Endothelial cell of umbilical vein (primary cell): Measurements from ENCODE around the gene RASGEF1C. TPM values are rescaled to one million over a fixed set of nuclear protein-coding genes. Genes with fewer than 3 reads are reported as not detected.

ENCODE experiments used
- BruUV-seq: library from RNA; stranded (reverse); fragments of 400-500 nt; replicated peaks from 2 replicates; lab custom pipeline; 2021; lab: Mats Ljungman, UMichigan
- CTCF ChIA-PET: fragments of 300-600, 350-600 bp; sonication (Branson Sonifier 250); formaldehyde crosslinking; loops from one replicate; lab custom pipeline; 2021; ENCODE audit warnings: antibody characterized with exemption, inconsistent platforms; lab: Charles Lee
- POLR2A ChIA-PET: fragments of 300-600, 350-600 bp; sonication (Branson Sonifier 250); formaldehyde crosslinking; loops from one replicate; lab custom pipeline; 2021; ENCODE audit warnings: antibody characterized with exemption, inconsistent platforms; lab: Charles Lee
- DNase-seq: peaks from one replicate; pipeline ENCODE4 v3.0.0-alpha.2; 2011; ENCODE audit warnings: low read depth, low spot score
- FAIRE-seq: peaks from 2 replicates; lab custom pipeline; 2011; peaks lifted over from hg19 to GRCh38; lab: Jason Lieb, UNC
- H2AFZ ChIP-seq: 2 replicates; pipeline ENCODE4 v1.6.0; 2012; ENCODE audit warnings: low read depth, low read length, control low read depth, inconsistent platforms
- H3K27ac ChIP-seq: 2 replicates; pipeline ENCODE4 v1.5.1; 2011; ENCODE audit warnings: low read depth, mild to moderate bottlenecking, control low read depth, low read length, moderate library complexity; ENCODE audit not compliant: insufficient read depth
- H3K27me3 ChIP-seq, 2 experiments: 2 replicates each; pipeline versions ENCODE4 v1.6.0 to v1.6.1; 2011; ENCODE audit warnings: low read length in 2 of 2, mixed read lengths in 1 of 2; ENCODE audit not compliant: control insufficient read depth in 2 of 2, insufficient read depth in 2 of 2
- H3K36me3 ChIP-seq, 2 experiments: 2 replicates in 1 of 2; 3 replicates in 1 of 2; pipeline ENCODE4 v1.5.1; 2011; ENCODE audit warnings: low read length in 2 of 2, mild to moderate bottlenecking in 1 of 2, moderate library complexity in 1 of 2; ENCODE audit not compliant: control insufficient read depth in 2 of 2, insufficient read depth in 2 of 2; ENCODE audit errors: extremely low read depth in 1 of 2
- H3K4me1 ChIP-seq: 3 replicates; pipeline ENCODE4 v1.5.1; 2011; ENCODE audit warnings: mild to moderate bottlenecking, low read length; ENCODE audit not compliant: control insufficient read depth, insufficient read depth; ENCODE audit errors: extremely low read depth
- H3K4me2 ChIP-seq: 2 replicates; pipeline ENCODE4 v1.6.1; 2011; ENCODE audit warnings: low read length, control low read depth, mixed read lengths; ENCODE audit not compliant: insufficient read depth
- H3K4me3 ChIP-seq, 3 experiments: fragments of 200-600 bp in 1 of 3; sonication (generic), shearing (Covaris generic) in 1 of 3; replicated peaks in 1 of 3; 2 replicates each; pipeline ENCODE4 v1.5.1; 2011 to 2016; ENCODE audit warnings: control low read depth in 3 of 3, low read length in 3 of 3, mild to moderate bottlenecking in 2 of 3, inconsistent platforms in 1 of 3, low read depth in 1 of 3, moderate library complexity in 1 of 3; ENCODE audit not compliant: insufficient read depth in 1 of 3
- H3K79me2 ChIP-seq: 2 replicates; pipeline ENCODE4 v1.6.0; 2012; ENCODE audit warnings: low read length, inconsistent platforms; ENCODE audit not compliant: control insufficient read depth, insufficient read depth
- H3K9ac ChIP-seq: replicated peaks from 2 replicates; pipeline ENCODE3; 2011; ENCODE audit warnings: low read length, control low read depth; ENCODE audit not compliant: insufficient read depth; ENCODE audit errors: extremely low read depth
- H3K9me1 ChIP-seq: replicated peaks from 3 replicates; pipeline ENCODE4 v1.6.0; 2011; ENCODE audit warnings: mild to moderate bottlenecking, low read length; ENCODE audit not compliant: control insufficient read depth, insufficient read depth; ENCODE audit errors: extremely low read depth
- H3K9me3 ChIP-seq: replicated peaks from 2 replicates; pipeline ENCODE4 v1.5.1; 2012; ENCODE audit warnings: low read length, inconsistent platforms; ENCODE audit not compliant: control insufficient read depth, insufficient read depth
- H4K20me1 ChIP-seq: replicated peaks from 2 replicates; pipeline ENCODE3; 2011; ENCODE audit warnings: mild to moderate bottlenecking, low read length; ENCODE audit not compliant: control insufficient read depth, insufficient read depth; ENCODE audit errors: extremely low read depth
- CTCF ChIP-seq, 2 donors: IDR thresholded peaks; 1 replicate in 1 of 2; 2 replicates in 1 of 2; pipeline ENCODE4 v1.5.1; 2011; ENCODE audit warnings: low read length in 2 of 2, mild to moderate bottlenecking in 2 of 2, moderate library complexity in 2 of 2, control low read depth in 1 of 2, inconsistent platforms in 1 of 2, low read depth in 1 of 2; ENCODE audit not compliant: insufficient read depth in 1 of 2; ENCODE audit errors: extremely low read depth in 1 of 2
- EZH2 ChIP-seq: IDR thresholded peaks from 2 replicates; pipeline ENCODE4 v1.6.1; 2012; ENCODE audit warnings: borderline replicate concordance, low read depth, mild to moderate bottlenecking, moderate library complexity, low read length, inconsistent platforms; ENCODE audit not compliant: severe bottlenecking
- FOS ChIP-seq: IDR thresholded peaks from 2 replicates; pipeline ENCODE4 v1.6.1; 2011; ENCODE audit warnings: mild to moderate bottlenecking, low read length, moderate library complexity, borderline replicate concordance; ENCODE audit not compliant: insufficient read depth
- GATA2 ChIP-seq: IDR thresholded peaks from 2 replicates; pipeline ENCODE4 v1.7.0; 2011; ENCODE audit warnings: low read depth, mild to moderate bottlenecking, moderate library complexity, mixed read lengths, low read length; ENCODE audit not compliant: insufficient read length, insufficient read depth
- JUN ChIP-seq: IDR thresholded peaks from 2 replicates; pipeline ENCODE4 v1.6.1; 2011; ENCODE audit warnings: borderline replicate concordance, low read depth; ENCODE audit not compliant: insufficient read length, insufficient read depth
- MAX ChIP-seq: IDR thresholded peaks from 2 replicates; pipeline ENCODE4 v1.6.1; 2011; ENCODE audit not compliant: insufficient read depth, insufficient read length
- MYC ChIP-seq: IDR thresholded peaks from one replicate; pipeline ENCODE4 v1.6.1; 2011; ENCODE audit warnings: mild to moderate bottlenecking, low read depth, low read length
- POLR2A ChIP-seq: IDR thresholded peaks from 2 replicates; pipeline ENCODE4 v1.6.1; 2012; ENCODE audit warnings: low read depth, mild to moderate bottlenecking, control low read depth, low read length
- POLR2AphosphoS5 ChIP-seq: IDR thresholded peaks from 2 replicates; pipeline ENCODE4 v1.6.1; 2012; ENCODE audit warnings: low read depth, mild to moderate bottlenecking, control low read depth, low read length, moderate library complexity; ENCODE audit not compliant: insufficient read depth
- dilution Hi-C: fragments of 300-500 bp; cut with MboI; formaldehyde crosslinking; loops from one replicate; pipeline ENCODE4 v1.15.0; 2019; ENCODE audit warnings: low sequenced_read_pairs; ENCODE audit not compliant: extremely low pct_ligation_motif_present
- intact Hi-C: fragments of 100-400 bp; cut with micrococcal nuclease; formaldehyde crosslinking; loops from one replicate; pipeline ENCODE4 v1.10.0; 2022
- polyA plus RNA-seq, 4 experiments: library from polyadenylated mRNA; depleted of rRNA in 3 of 4; stranded (reverse) in 3 of 4; unstranded in 1 of 4; fragments of >200 nt; gene quantifications; 2 replicates each; pipeline versions ENCODE4 v1.2.1 to v1.2.3, GENCODE V29; 2011 to 2012; ENCODE audit warnings: missing spikeins in 1 of 4
- total RNA-seq: library from RNA; stranded (reverse); gene quantifications from 2 replicates; pipeline ENCODE4 v1.2.3, GENCODE V29; 2021

The RASGEF1C gene
- total and polyA plus RNA-seq, 2 donors (not counting 3 experiments of a cell fraction or from before 2014, with no cell fraction given) = not detected

GRCh38 chr5:180077594-180078284 lies 131.3 kb downstream of the RASGEF1C start:
- ChIA-PET POLR2A (no interaction called here), CTCF (interaction anchor here (1.0 to 1.6 kb wide), 2 partner anchors 10 to 12 kb away, joined by 3 to 4 read pairs; no protein-coding TSS in a partner anchor)
- peaks cover 0 to 11% of the 10 kb centered on the region in 2 experiments for H3K27me3 ChIP-seq
- H3K4me3 ChIP-seq = no peak overlapping the region
- intact Hi-C loops (no loop called here), dilution Hi-C loops (no loop called here)
- H2AFZ ChIP-seq = no peak overlapping the region
- DNase-seq (no peak), FAIRE-seq (no peak)
- BruUV-seq = no TSS peak
- TF ChIP-seq FOS (no peak), JUN (no peak), GATA2 (no peak), MAX (no peak), CTCF (IDR thresholded peaks at IDR 0.05; ENCODE audit: extremely low read depth in 1 of 2, insufficient read depth in 1 of 2, low read depth in 1 of 2, low read length in 2 of 2) (no peak), POLR2AphosphoS5 (no peak), MYC (no peak), POLR2A (no peak), EZH2 (no peak)
- H3K79me2 ChIP-seq = no peaks in the 10 kb centered on the region
- no peaks in the 10 kb centered on the region for H3K36me3 ChIP-seq
- no peak overlapping the region for H3K27ac ChIP-seq
- no peak overlapping the region for H3K9ac ChIP-seq
- no peaks in the 10 kb centered on the region for H3K9me3 ChIP-seq
- H3K4me2 ChIP-seq = no peak overlapping the region
- no peaks in the 10 kb centered on the region for H3K4me1 ChIP-seq
- no peaks in the 10 kb centered on the region for H4K20me1 ChIP-seq
- no peaks in the 10 kb centered on the region for H3K9me1 ChIP-seq
